Duodenal mucosa (tissue), 2 donors: ENCODE data around the gene NEUROD2.

Experiments used
- H3K27ac ChIP-seq: one replicate; pipeline ENCODE4 v1.7.0; 2013; ENCODE audit warnings: low read depth, low read length
- H3K27me3 ChIP-seq, 2 donors: one replicate each; pipeline ENCODE4 v1.7.0; 2013; ENCODE audit warnings: low read length in 2 of 2, control low read depth in 1 of 2; ENCODE audit not compliant: insufficient read depth in 2 of 2, control insufficient read depth in 1 of 2
- H3K36me3 ChIP-seq, 2 donors: one replicate each; pipeline ENCODE4 v1.7.0; 2013; ENCODE audit warnings: low read length in 2 of 2, control low read depth in 1 of 2; ENCODE audit not compliant: insufficient read depth in 2 of 2, control insufficient read depth in 1 of 2
- H3K4me1 ChIP-seq, 2 donors: one replicate each; pipeline ENCODE4 v1.7.0; 2013; ENCODE audit warnings: low read length in 2 of 2, control low read depth in 1 of 2; ENCODE audit not compliant: insufficient read depth in 2 of 2, control insufficient read depth in 1 of 2
- H3K4me3 ChIP-seq, 2 donors: one replicate each; pipeline ENCODE4 v1.7.0; 2013; ENCODE audit warnings: low read length in 2 of 2, low read depth in 1 of 2
- H3K9ac ChIP-seq, 2 donors: one replicate each; pipeline ENCODE4 v1.7.0; 2013; ENCODE audit warnings: low read length in 2 of 2, low read depth in 1 of 2
- H3K9me3 ChIP-seq, 2 donors: one replicate each; pipeline ENCODE4 v1.7.0; 2013; ENCODE audit warnings: low read length in 2 of 2, control low read depth in 1 of 2; ENCODE audit not compliant: control insufficient read depth in 1 of 2

NEUROD2 gene

DNA sequence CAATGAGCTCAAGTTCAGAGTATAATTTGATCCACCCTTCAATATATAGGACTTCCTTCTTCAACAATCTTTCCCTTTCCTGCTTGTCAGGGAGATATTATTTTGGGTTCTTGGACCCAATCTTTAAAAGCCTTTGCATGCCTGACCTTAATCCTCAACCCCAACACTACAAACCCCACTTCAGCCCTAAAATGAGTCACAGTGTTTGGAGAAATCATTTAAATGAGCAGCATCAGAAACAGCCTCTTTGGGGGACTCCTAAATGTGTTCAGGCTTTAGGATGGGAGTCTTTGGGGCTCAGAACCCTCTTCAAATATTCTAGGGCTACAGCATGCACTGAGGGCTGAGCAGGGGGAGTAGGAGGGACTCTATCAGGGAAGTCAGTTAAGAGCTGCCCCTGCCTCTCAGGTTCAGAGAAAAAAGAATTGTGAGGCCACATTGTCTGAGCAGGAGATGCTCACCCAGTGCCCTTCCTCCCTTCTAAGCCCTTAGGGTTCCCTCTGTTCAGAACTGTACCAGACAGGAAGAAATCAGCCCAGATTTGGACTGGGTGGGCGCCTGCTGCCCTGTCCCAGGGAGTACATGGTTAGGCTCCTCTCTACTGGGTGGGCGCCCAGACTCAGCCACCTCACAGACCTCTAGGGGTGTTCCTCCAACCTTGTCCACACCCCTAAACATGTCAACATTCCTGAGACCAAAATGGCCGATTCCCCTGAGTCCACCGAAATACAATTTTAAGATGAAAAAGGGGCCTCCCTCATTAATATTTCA is 5.0 kb downstream of the NEUROD2 start:
- no peak overlapping the region for H3K9ac ChIP-seq
- no peaks in the 10 kb centered on the region for H3K36me3 ChIP-seq
- no peaks in the 10 kb centered on the region for H3K9me3 ChIP-seq
- peaks cover 5 to 14% of the 10 kb centered on the region in 2 donors for H3K4me1 ChIP-seq
- H3K4me3 ChIP-seq, result no peak overlapping the region
- no peak overlapping the region for H3K27ac ChIP-seq
- peaks cover 88 to 98% of the 10 kb centered on the region in 2 donors for H3K27me3 ChIP-seq

DNA sequence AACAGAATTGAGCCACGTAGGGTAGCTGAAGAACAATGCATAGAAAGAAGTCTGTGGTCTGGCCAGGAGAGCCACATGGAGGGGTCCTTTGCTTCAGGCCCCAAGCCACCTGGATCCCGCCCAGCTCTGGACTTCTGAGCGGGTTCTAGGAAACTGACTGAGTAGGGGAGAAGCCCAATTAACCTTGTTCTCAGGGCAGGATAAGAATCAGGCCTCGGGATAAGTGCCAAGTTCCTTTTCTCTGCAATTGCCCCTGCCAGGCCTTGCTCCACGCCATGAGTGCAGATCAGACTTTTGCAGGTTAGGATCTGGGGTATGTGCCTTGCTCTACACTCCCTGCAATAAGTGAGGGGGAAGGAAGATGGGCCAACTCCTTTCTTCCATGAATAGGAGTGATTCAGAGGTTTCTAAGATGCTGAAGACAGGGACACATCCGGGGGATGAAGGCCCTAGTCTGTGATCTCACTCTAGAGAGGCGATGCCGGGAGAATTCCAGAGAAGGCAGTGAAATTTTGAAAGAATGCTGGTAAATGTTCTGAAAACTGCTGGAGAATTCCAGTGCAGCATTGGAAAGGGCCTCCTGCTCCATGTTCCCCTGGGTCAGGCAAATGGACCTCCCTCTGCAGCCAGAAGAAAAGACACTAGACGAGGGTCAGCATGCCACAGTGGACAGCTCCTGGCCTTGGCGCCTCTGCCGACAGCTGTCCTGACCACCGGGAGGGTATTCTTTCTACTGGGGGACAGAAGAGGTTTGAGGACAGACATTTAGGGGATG is 5.8 kb downstream of the NEUROD2 start:
- no peak overlapping the region for H3K4me3 ChIP-seq

DNA sequence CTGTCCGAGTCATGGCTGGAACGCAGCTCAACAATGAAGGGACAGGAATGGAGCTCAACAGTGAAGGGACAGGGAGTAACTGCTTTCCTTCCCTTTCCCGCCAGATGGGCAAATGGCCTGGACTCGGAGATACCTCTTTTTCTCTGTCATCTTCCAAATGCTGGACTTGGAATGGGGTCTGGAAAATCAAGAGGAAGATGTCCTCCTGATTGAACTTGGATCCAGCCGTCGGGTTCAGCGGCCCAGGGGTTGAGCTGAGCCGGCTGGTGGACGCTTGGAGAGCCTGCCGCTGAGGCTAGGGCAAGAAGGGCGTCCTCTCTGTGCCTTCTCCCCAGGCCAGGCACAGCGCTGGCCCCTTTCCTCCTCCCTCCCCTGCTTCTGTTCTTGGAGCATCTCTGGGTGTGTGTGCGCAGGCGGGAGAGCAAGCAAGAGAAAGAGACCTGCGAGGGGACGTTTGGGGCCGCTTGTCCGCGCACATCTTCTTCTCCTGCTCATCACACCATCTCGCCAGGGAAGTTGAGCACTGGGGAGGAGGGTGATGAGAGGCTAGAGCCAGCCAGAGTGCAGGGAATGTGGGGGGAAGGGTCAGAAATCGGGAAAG is 6.6 kb downstream of the NEUROD2 start:
- H3K4me3 ChIP-seq, result no peak overlapping the region
- no peak overlapping the region for H3K9ac ChIP-seq
- H3K27me3 ChIP-seq, result peaks cover 89 to 98% of the 10 kb centered on the region in 2 donors
- peaks cover 4 to 12% of the 10 kb centered on the region in 2 donors for H3K4me1 ChIP-seq
- no peaks in the 10 kb centered on the region for H3K9me3 ChIP-seq
- H3K27ac ChIP-seq, result no peak overlapping the region
- H3K36me3 ChIP-seq, result no peaks in the 10 kb centered on the region

More for the DNA sequence above, 5.8 kb downstream of the NEUROD2 start:
- H3K27ac ChIP-seq, result no peak overlapping the region
- no peaks in the 10 kb centered on the region for H3K36me3 ChIP-seq
- peaks cover 89 to 98% of the 10 kb centered on the region in 2 donors for H3K27me3 ChIP-seq
- no peak overlapping the region for H3K9ac ChIP-seq
- no peaks in the 10 kb centered on the region for H3K9me3 ChIP-seq
- H3K4me1 ChIP-seq, result peaks cover 5 to 14% of the 10 kb centered on the region in 2 donors

DNA sequence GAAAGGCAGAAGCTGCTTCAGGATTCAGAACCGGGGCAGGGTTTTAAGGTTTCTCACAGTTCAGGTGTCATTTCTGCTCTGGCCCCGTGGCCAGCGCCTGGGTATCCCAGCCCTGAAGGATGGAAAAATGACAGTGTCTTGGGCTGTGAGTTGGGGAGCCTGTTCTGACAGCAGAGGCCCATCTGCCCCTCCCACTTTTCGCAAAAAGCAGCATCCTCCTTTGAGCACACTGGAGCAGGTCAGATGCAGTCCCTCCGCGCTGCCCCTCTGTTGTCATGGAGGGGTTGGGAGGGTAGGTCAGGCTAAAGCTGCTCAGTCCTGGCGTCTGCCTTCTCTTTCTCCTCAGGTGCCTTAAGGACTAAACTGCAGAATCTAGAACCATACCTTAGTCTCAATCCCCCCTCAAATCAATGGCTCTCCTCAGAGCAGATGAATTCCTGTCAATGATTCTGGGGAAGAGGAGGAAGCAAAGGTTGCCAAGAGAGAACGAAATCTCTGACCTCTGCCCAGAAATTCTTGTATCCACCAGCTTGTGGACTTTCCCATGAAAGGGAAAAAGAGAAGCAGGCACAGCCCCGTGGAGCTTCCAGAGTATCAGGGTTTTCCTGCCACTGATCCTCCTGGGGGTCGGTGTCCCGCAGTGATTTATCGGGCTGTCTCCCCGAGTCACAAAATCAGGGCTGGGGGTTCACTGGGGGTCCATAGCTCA is 7.3 kb downstream of the NEUROD2 start:
- H3K27ac ChIP-seq, result no peak overlapping the region
- H3K9ac ChIP-seq, result no peak overlapping the region
- H3K27me3 ChIP-seq, result peaks cover 89 to 98% of the 10 kb centered on the region in 2 donors
- H3K4me3 ChIP-seq, result no peak overlapping the region
- no peaks in the 10 kb centered on the region for H3K9me3 ChIP-seq
- H3K36me3 ChIP-seq, result no peaks in the 10 kb centered on the region
- peaks cover 0 to 7% of the 10 kb centered on the region in 2 donors for H3K4me1 ChIP-seq

DNA sequence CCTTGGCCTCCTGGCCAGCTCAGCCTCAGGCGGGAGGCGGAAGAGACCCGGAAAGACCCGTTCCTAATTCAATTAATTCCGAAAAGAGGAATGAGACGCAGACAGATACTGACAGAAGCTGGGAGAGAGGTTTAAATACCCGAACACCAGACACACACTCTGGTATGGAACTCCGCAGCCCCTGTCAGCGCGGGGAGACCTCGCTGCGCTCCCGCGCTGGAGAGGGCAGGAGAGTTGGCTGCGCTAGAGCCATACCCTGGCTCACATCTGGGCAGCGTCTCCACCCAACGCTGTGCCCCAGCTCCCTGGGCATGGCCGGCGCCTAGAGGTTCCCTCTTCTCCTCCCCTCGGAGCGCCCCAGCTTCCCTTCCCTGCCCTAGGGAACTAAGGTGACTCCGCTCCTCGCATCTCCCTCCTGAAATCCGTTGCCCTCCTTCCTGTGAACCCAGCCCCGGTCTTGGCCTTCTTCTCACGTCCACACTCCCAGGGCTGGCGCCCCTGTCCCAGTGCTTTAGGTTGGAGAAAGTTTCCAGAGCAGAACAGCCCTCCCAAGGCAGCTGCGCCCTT is 8.0 kb downstream of the NEUROD2 start:
- no peak overlapping the region for H3K9ac ChIP-seq
- H3K27me3 ChIP-seq, result peaks cover 90 to 98% of the 10 kb centered on the region in 2 donors
- peaks cover 0 to 7% of the 10 kb centered on the region in 2 donors for H3K4me1 ChIP-seq
- H3K4me3 ChIP-seq, result no peak overlapping the region
- H3K9me3 ChIP-seq, result no peaks in the 10 kb centered on the region
- no peaks in the 10 kb centered on the region for H3K36me3 ChIP-seq
- no peak overlapping the region for H3K27ac ChIP-seq

DNA sequence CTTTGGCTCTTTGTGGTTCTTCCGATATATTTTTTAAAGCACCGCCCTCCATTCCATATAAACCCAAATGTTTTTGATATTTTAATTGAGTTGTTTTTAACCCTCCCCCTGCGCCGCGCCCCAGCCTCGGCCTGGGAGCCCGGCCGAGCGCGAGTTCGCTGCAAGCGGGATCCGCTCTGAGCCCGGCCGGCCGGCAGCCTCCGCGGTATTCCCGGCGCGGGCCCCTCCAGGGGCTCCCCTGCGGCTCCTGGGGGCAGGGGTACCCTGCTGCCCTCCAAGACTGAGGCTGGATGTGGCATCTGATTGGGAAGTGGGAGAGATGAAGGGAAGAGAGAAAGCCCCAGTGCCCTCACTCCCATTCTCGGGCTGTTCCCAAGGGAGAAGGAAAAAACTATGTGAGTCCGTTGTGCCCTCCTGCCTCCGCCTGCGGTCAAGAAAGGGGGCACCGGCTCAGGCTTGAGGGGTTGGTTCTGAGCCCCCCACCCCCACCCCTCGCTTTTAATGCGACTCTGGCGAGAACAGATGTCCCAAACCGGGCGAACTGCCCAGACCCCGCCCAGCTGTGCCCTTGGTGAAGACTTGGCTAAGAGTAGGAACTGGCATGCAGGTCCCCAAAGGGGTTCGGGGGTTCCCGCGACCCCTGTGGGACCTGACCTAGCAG is 8.6 kb downstream of the NEUROD2 start:
- Histone ChIP-seq H3K27ac (no peak overlapping the region), H3K9ac (no peak overlapping the region), H3K9me3 (no peaks in the 10 kb centered on the region), H3K27me3 (peaks cover 88 to 97% of the 10 kb centered on the region in 2 donors), H3K4me1 (peaks cover 0 to 7% of the 10 kb centered on the region in 2 donors), H3K4me3 (no peak overlapping the region), H3K36me3 (no peaks in the 10 kb centered on the region)

DNA sequence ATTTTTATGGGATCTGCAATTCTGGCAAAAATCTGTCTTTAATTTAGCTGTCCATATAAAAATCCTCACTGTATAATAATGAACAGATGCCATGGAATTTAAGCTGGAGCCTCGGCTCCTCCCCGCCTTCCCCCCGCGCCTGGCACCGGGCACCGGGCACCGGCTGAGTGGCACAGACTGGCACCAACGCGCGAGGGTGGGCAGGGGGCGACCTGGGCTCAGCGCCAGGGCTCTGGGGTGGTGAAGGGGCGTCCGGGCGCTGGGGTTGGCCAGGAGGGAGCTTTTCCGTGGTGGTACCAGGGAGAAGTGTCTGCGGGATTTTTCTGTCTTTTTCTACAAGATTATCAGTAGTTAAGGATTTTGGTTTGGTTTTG is 9.1 kb downstream of the NEUROD2 start:
- peaks cover 0 to 7% of the 10 kb centered on the region in 2 donors for H3K4me1 ChIP-seq
- no peaks in the 10 kb centered on the region for H3K36me3 ChIP-seq
- H3K9me3 ChIP-seq, result no peaks in the 10 kb centered on the region
- no peak overlapping the region for H3K4me3 ChIP-seq
- H3K27ac ChIP-seq, result no peak overlapping the region
- H3K27me3 ChIP-seq, result peaks cover 83 to 91% of the 10 kb centered on the region in 2 donors
- H3K9ac ChIP-seq, result no peak overlapping the region

DNA sequence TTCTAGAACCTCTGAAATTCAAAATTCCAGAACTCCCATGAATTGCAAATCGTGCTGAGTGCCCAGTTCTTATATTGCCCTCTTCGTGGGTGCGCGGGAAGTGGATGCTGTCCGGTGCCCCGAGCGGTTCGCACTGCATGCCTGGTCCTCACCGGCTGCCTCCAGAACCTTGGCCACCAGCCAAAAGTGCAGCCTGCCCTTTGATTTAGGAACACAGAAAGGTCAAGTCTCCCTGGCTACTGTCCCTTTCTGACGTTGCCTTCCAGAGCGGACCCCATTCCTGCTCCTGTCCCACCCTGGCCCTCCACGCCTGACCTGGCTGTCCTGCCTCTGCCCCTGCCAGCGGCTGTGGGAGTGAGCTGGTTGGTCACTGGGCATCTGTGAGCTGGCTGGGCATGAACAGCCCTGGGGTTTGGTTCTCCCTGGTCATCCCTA is 9.7 kb downstream of the NEUROD2 start:
- Histone ChIP-seq H3K4me3 (no peak overlapping the region), H3K9me3 (no peaks in the 10 kb centered on the region), H3K36me3 (no peaks in the 10 kb centered on the region), H3K27ac (no peak overlapping the region), H3K9ac (no peak overlapping the region), H3K27me3 (peaks cover 80 to 86% of the 10 kb centered on the region in 2 donors), H3K4me1 (peaks cover 0 to 7% of the 10 kb centered on the region in 2 donors)

DNA sequence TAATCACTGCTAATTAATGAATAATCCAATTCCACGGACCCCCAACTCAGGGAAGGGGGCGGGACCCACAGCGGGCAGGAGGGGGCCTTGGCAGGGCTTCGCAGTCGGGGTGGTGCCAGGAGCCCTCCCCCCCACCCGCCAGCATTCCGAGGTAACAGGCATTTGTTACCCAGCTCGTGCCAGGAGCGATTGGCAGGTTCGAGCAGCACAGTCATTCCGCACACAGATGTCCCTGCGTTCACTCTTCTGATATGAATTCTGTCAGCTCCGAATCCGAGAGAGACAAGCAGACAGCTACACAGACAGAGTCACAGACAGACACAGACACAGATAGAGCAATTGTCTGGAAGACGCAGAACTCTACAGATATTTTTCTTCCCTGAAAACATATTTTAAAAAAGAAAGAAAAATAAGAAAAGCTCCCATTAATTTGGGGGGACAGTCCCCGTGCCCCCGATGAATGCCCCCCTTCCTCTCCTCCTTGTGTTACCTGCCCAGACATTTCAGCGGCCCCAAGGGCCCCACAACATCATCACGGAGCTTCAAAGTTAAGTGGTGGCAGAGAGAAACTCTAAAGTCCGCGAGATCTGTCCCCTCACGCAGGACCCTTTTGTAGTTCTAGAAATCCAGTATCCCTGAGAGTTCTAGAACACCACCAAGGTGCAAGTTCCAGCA is 10.2 kb downstream of the NEUROD2 start:
- H3K9ac ChIP-seq, result no peak overlapping the region
- peaks cover 74 to 80% of the 10 kb centered on the region in 2 donors for H3K27me3 ChIP-seq
- no peaks in the 10 kb centered on the region for H3K9me3 ChIP-seq
- H3K27ac ChIP-seq, result no peak overlapping the region
- no peaks in the 10 kb centered on the region for H3K36me3 ChIP-seq
- no peak overlapping the region for H3K4me3 ChIP-seq
- peaks cover 0 to 7% of the 10 kb centered on the region in 2 donors for H3K4me1 ChIP-seq
